Esophagus muscularis mucosa (tissue), 4 donors: ENCODE data around the gene CACNA2D3.

ENCODE experiments used
- EP300 ChIP-seq: sonication (generic); formaldehyde crosslinking; IDR thresholded peaks from one replicate; pipeline ENCODE4 v1.6.1; 2017; ENCODE audit warnings: antibody characterized with exemption
- POLR2A ChIP-seq: fragments of 450-650 bp; IDR thresholded peaks from one replicate; pipeline ENCODE4 v1.6.1; 2017; ENCODE audit warnings: antibody characterized with exemption, moderate library complexity, mild to moderate bottlenecking, low read depth
- POLR2AphosphoS5 ChIP-seq, 2 donors: sonication (generic); formaldehyde crosslinking; IDR thresholded peaks; one replicate each; pipeline ENCODE4 v1.6.1; 2017; ENCODE audit warnings: antibody characterized with exemption in 2 of 2
- TF ChIP-seq, protein P1 (sequence below), 3 experiments: fragments of 200-600 bp in 2 of 3; fragments of 450-650 bp in 1 of 3; sonication (generic) in 2 of 3; IDR thresholded peaks; one replicate each; pipeline ENCODE4 v1.5.1; 2017 to 2019; ENCODE audit warnings: antibody characterized with exemption in 3 of 3, mild to moderate bottlenecking in 2 of 3, moderate library complexity in 1 of 3

- TF ChIP-seq, protein P1, sequence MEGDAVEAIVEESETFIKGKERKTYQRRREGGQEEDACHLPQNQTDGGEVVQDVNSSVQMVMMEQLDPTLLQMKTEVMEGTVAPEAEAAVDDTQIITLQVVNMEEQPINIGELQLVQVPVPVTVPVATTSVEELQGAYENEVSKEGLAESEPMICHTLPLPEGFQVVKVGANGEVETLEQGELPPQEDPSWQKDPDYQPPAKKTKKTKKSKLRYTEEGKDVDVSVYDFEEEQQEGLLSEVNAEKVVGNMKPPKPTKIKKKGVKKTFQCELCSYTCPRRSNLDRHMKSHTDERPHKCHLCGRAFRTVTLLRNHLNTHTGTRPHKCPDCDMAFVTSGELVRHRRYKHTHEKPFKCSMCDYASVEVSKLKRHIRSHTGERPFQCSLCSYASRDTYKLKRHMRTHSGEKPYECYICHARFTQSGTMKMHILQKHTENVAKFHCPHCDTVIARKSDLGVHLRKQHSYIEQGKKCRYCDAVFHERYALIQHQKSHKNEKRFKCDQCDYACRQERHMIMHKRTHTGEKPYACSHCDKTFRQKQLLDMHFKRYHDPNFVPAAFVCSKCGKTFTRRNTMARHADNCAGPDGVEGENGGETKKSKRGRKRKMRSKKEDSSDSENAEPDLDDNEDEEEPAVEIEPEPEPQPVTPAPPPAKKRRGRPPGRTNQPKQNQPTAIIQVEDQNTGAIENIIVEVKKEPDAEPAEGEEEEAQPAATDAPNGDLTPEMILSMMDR (IDR thresholded peaks at IDR 0.05), result no peak
- TF ChIP-seq POLR2A (no peak), EP300 (no peak), POLR2AphosphoS5 (IDR thresholded peaks at IDR 0.05) (no peak)
These were observed 941.8 kb downstream of the CACNA2D3 start for GRCh38 chr3:55064164-55064563.
